HG03520 (cell line): ENCODE results near the gene ZNF101.

ENCODE experiments used
- ATAC-seq: cut with Tn5 transposase; IDR thresholded peaks from one replicate; pipeline ENCODE4 v1.9.1; 2021; ENCODE audit warnings: mild to moderate bottlenecking, moderate library complexity; ENCODE audit not compliant: unreplicated experiment

Gene ZNF101

DNA sequence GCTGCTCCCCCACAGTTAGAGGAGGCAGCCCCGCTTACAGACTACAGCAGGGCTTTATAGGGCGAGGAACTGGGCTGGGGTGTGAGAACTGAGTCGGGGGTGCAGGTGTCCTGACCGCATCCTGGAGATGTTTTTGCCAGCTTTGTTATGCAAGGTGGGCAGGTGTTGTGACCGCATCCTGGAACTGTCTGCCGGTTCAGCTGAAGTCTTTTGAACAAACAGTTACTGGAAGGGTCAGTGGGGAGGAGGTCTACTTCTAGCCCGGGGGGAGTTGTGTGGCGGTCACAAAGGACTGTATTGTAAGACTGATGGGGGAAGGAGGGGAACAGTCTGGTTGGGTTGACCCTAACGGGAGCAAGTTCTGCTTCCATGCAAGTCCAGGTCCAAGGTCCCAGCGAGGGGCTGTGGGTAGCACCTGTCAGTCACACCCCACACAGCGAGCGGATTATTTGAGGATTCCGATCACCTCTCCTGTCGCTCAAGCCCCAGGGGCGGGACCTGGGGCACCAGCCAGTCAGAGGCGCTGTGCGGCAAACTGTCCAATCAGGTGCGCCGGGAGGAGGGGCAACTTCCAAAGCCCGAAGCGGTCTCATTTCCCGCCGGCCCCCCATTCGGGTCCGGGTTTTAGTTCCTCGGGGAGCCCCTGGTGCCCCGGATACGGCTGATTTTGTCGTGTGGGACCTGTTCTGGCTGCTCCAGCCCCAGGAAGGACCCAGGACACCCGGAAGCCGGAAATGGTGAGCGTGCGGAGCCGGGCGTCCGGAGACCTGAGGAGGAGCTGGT is at the start of gene ZNF101:
Gene ZNF101, plus strand, starts transcription at position 610 of the 783 bp plus-strand sequence. Its CDS starts 125 bp downstream, at position 735.
- peak; percentile 49 for ATAC-seq

DNA sequence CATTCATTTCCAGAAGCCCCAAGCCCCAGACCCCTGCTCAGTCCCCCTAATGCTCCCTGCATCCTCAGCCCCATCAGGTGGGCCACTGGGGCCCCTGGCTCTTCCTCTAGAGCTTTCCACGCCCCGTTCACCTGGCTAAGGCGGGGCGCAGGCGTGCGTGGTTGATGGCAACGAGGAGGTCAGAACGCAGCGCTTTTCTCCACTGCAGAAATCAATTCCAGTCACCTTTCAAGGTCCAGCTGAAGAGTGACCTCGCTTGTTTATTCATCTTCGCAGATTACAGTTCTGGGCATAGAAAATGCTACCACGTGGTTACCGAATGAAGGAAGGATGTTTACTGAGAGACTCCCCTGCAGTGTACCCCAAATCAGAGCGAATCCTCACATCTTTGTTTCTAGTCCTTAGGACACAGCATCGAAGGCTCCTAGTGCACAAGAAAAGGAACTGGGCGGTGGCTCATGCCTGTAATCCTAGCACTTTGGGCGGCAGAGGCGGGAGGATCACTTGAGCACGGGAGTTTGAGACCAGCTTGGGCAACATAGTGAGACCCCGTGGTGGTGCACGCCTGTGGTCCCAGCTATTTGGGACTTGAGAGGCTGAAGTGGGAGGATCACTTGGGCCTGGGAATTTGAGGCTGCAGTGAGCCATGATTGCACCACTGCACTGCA is 49.3 kb upstream of the ZNF101 start:
- no peak for ATAC-seq

DNA sequence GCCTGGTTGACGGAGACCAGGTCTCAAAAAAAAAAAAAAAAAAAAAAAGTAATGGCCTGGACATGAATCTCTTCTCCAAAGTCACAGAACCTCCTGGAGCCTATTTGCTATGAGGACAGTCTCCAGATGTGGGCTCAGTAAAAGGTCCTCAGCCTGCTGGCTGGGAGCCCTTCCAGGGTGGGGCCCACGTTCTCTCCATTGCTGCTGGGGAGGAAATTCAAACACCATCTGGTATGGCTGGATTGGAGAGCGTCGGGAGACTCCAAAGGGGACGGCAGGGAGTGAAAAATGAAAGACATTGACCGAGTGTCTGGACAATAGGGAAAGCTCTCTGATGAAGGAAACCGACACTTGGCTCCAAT is 48.8 kb upstream of the ZNF101 start:
- no peak for ATAC-seq

DNA sequence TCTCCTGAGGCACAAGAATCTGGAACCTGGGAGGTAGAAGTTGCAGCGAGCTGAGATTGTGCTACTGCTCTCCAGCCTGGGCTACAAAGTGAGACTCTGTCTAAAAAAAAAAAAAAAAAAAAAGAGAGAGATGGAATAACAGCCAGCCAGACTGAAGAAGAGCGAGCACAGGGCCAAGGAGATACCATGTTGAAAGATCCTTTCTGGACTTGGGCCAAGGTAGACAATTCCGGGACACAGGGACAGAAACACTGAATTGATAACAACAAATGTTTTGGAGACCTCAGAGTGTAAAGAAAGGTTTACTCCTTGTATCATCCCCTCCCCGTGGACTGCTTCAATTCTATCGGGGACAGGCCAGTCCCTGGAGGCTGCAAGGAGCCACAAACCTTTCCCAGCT is 45.3 kb upstream of the ZNF101 start:
- no peak for ATAC-seq

DNA sequence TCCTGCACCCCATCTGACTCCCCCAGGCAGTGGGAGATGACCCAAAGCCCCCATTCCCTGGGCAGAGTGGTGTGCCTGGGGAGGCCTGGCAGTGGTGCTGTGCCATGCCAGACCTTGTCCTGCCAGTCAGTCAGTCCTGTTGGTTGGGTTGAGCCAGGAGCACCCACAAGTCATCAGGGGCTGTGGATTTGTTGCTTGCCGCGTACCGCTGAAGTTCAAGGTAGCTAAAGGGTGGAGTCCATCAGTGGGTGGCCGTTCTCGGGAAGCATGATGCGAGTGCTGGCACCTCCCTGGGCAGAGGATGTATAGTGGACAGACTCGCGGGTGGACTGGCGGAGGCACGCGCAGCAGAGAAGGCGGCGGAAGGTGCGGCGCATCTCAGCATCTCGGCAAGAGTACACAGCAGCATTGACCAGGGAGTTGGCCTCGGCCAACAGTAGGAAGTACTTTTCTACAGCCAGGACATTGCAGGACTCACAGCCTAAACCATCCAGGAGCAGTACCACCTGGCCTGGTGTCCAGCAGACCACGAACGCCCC is 44.5 kb upstream of the ZNF101 start:
- no peak for ATAC-seq

DNA sequence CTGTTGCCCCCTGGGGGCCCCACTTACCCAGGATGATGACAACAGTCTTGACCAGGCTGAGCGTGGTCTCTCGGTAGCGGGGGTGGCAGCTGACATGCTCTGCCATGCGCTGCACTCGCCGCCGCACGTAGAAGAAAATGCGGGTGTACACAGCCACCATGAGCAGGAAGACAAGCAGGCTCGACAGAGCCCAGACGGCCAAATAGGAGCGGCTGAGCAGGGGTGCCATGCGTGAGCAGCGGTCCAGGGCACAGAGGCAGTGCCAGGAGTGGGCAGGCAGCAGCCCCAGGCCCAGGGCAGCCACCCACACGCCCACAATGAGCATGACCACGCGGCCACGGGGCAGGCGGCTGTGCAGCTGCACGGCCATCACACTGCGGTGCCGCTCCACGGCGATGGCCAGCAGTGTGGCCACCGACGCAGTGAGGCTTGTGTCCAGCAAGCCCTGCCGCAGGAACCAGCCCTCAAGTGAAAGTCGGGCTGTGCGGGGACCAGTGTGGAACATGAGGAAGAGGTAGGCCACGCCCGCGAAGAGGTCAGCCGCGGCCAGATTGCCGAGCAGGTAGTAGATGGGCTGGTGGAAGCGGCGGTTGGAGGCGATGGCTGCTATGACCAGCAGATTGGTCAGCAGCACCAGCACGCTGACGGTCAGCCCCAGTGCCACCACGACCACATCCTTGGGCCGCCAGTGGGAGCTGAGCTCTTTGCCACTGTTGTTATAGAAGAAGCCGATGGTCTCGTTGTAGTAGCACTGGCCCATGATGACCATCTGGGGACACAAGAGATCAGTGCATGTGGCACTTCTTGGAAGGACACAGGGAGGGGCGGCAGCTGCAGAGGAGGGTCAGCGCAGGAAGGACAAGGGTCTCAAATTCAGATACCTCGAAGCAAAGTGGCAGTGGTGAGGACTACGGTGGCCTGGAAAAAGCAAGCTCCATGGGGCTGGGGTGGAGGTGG is 41.8 kb upstream of the ZNF101 start:
- ATAC-seq, result no peak

DNA sequence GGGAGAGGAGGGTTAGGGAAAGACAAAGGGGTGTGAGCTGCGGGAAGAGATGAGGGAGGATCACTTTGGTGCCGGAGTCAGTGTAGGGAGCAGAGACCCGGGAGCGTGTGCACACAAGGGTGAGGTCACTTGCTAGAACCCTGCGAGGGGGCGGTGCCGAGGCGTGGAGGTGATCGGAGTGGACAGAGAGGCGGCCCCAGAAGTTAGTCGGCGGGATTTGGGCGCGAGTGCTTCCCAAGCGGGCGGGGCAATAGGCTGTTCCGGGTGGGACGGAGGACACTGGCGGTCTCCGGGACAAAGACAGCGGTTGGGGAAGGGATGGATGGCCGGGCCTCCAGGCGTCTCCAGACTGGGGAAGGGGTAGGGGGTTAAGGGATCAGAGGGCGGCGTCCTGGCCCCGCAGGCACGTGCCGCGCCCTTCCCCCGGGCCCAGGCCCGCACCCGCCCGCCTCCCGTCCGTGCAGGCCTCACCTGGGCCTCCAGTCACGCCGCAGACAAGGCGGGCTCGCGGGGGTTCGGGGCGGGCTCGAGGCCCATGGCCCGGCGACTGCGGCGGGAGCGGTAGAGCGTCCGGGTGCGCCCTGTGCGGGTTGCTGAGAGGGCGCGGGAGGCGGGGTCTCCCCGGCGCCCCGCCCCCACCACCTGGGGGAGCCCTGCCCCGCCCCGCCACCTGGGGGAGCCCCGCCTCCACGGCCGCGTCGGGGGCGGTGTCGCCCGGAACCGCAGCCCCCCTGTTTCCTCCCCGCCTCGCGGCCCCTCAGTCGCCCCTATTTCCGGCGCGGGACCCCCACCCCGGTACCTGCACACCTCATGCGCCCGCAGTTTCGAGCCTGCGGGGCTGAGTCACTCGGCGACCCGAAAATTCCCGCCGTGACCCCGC is 40.8 kb upstream of the ZNF101 start, which contains the start of gene LPAR2:
Gene LPAR2, minus strand, starts transcription at position 600 of the 880 bp plus-strand sequence. CDS start 945 bp downstream, outside the sequence.
- ATAC-seq, result no peak

DNA sequence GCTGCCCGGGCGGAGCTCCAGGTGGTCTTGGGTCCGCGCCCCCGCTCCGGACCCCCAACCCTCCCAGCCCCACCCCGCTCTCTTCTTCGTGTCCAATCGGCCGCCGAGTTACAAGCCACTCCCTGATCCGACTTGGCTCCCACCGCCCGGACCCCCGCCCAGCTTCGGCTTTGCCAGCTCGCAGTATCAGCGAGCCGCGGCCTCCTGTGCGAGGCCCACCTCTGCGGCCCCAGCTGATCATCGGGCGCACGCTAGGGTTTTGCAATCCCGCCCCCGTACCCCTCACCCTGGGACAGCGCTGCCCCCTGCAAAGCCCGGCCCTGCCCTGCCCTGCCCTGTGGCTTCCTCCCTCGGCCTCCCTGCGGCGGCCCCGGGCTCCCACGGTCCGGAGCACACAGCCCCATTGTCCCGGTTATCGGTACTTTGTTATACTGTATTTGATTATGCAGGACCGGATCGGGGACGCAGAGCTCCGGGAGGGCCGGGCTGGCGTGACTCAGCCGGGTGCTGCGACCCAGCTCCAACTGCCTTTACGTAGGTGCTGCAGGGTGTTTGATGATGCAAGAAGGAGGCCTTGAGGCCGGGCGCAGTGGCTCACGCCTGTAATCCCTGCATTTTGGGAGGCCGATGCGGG is 40.0 kb upstream of the ZNF101 start:
- ATAC-seq, result no peak

DNA sequence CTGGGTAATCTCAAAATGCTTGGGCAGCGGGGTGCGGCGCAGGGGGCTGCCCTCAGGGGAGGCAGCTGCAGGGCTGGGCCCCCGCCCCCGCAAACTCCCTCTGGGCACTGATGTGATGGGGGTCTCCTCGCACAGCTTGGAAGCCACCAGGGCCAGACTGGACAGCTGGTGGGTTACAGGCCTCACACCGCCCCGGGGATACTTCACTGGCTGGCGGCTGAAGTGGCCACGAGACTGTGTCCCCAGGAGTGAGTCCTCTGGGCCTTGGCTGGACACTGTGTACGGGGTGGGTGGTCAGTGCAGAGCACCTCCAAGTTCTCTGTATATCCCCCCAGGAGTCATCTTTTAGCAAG is 38.6 kb upstream of the ZNF101 start:
- no peak for ATAC-seq

DNA sequence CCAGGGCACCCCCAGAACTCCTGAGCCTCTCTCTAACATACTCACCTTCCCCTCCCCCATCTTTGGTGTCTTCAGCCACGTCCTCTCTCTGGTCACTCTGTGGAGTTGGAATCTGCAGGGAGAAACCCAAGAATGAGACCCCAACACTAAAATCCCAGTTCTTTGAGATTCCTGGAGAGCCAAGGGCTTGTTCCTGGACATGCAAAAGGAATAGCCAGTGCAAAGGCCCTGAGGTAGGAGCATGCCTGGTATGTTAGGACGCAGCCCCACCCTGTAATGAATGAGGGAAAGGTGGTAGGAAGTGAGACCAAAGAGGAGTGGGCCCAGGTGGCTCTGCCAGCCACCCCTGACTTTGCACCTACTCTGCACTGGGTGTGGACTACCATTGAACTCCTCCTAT is 38.2 kb upstream of the ZNF101 start:
- no peak for ATAC-seq

DNA sequence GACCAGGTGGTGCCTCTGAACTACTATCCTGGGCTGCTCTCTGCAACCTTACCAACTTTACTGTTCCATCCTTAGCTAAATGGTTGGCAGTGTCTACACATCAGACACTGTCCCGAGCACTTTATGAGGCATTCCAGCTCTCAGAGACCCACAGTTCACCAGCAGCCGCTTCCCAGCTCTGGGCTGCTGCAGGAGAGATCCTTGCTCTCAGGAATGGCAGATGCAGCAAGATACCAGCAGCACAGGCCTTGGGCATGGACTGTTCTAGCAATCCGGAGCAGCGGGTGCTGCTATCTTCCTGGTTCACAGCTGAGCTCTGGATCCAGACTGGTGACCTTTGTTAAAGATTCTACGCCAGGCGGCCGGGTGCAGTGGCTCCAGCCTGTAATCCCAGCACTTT is 37.3 kb upstream of the ZNF101 start:
- ATAC-seq, result no peak

DNA sequence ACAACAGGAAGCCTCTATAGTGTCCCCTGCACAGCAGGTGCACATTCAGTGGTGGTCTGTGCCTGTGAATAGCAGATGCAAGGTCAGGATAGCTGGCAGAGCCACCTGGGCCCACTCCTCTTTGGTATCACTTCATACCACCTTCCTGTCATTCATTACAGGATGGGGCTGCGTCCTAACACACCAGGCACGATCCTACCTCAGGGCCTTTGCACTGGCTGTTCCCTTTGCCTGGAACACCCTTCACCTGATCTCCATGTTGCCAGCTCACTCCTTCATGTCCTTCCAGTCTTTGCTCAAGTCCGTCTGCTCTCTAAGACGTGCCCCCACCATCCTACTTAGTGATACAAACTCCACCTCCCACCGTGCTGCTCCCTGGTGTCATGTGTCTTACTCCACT is 36.0 kb upstream of the ZNF101 start:
- ATAC-seq, result no peak

DNA sequence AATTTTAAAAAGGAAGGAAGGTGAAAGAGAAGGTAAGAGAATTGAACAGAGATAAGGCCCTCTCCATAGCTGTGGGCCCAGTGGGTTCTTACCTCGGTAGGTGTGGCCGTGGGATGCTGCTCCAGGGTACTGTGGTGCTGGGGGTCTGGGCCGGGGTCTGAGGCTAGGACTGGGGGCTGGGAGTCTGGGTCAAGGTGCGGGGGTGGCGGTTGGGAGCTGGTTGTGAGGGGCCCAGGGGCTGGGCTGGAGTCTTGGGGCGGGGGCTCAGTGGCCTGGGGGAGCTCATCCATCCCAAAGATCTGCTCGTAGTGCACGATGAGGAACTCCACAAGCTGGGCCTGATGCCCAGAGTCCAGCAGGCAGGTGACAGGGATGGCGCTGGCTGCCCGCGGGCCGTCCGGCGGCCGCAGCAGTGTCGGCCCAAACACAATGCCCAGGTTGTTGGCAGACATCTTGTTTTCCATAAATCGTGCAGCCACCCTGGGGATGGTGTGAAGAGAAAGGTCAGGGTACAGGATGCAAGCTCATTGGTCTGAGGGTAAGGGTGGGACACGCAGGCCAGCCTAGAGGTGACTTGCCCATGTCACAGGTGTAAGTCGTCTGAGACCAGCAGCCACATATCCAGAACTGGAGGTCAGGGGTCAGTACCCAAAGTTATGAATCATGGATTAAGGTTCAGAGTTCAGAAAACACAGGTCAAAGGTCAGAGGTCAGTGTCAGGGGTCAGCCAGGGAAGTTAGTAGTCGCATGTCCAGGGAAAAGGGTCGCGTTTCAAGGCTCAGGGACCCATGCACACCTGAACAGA is 34.7 kb upstream of the ZNF101 start:
- no peak for ATAC-seq

DNA sequence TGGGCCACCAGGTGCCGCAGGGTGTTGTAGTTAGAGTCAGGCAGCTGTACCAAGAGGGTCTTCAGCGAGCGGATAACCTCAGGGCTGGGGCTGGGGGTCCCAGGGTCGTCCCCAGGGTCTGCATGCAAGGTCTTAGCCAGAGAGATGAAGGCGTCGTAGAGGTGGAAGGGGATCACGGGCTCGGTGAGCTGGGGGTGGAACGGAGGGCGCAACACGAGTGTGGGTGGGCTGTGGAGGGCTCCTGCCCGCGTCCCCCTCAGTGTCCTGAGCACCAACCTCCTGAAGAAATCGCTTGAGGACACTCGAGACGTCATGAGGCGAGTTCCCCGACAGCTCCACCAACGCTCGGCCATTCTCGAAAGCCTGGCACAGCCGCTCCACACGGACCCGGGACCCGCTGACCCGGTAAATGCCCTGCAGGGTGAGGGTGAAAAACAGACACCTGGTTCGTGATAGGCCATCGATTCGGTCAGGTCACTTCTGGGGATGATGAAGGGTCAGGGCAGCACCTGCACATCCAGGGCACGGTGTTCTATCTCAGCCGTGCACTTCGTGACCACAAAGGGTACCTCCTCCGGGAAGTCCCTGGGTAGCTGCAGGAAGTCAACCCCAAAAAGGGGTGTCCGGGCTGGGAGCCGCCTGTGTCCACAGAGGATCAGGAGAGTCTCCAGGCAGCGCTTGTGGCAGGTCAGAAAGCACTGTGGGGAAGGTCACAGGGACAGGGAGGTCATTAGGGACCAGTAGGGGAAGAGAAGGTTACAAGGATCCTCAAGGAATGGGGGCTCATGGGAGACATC is 33.9 kb upstream of the ZNF101 start:
- no peak for ATAC-seq

DNA sequence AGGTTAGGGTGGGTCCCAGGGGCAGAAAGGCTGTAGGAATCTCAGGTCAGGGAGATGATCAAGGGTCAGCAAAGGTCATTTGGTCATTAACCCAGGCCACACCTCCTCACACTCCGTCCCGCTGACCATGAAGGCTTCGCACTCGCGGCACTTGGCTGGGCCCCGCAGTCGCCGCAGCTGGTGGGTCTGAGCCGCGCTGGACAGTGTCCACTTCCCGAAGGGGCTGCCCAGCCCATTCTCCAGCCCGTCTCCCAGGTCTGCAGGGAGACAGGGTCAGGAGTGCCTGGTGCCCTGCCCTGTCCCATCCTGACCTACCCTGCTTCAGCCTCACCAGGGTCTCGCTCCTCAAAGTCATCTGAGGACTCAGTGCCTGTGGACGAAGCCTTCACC is 33.3 kb upstream of the ZNF101 start:
- no peak for ATAC-seq

DNA sequence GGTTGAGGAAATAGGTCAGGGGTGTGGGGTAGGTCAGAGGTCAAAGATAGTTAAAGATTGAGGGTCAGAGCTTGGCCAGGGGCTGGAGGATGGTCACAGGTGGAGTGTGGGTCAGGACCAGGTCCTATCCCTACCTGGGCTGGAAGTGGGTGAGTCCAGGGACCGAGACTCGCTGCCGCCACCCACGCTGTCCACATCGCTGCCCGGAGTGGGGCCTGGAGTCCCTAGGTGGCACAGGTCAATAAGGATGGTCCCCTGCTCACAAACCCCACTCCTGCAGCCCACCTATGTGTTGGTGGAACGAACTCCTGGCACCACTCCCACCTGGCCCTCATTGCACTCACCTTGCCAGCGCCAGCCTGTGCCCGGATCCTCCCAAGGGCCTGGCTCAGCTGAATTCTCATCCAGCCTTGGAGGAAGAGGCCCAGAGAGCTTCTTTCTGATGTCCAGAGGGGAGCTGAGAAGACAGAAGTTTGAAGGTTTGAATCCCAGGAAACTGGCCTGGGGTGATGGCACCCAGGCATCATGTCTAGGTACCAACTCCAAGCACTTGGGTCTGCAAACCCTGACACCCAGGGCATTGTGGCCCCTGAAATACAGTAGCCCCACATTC is 32.0 kb upstream of the ZNF101 start:
- no peak for ATAC-seq

DNA sequence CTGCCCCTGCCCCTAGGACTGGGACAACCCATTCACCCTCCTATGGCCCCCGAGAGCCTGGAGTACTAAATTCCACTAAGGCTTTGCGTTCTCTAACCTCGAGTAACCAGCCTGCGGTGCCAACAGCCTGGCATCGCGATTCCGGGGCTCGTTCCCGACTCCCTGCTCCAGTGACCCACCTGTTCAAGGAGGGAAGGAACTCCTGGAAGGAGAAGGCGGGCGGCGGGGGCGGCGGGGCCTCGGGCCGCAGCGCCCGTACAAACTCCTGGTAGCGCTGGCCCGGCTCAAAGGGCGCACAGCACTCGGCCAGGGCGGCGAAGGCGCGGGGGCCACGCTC is 31.5 kb upstream of the ZNF101 start:
- no peak for ATAC-seq
